HCT116 (cell line): ENCODE data around the gene MYRF. TPM values are rescaled to one million over a fixed set of nuclear protein-coding genes. Genes with fewer than 3 reads are reported as not detected.

Experiments
- ATAC-seq: fragments of 200-7000 bp; cut with Tn5 transposase; 2 replicates; pipeline ENCODE4 v1.9.1; 2020; ENCODE audit warnings: mild to moderate bottlenecking, moderate library complexity
- BruUV-seq: library from RNA; stranded (reverse); fragments of 400-500 nt; replicated peaks from 2 replicates; lab custom pipeline; 2021; lab: Mats Ljungman, UMichigan
- CTCF ChIA-PET: fragments of 300-600 bp; sonication (Branson Sonifier 250); formaldehyde crosslinking; loops from one replicate; lab custom pipeline; 2021; ENCODE audit warnings: antibody characterized with exemption; lab: Charles Lee
- POLR2A ChIA-PET: fragments of 300-600, 350-600 bp; sonication (Branson Sonifier 250); formaldehyde crosslinking; loops from one replicate; lab custom pipeline; 2021; ENCODE audit warnings: antibody characterized with exemption; lab: Charles Lee
- RAD21 ChIA-PET, 2 experiments: fragments of 300-600 bp; sonication (Branson Sonifier 250); formaldehyde crosslinking; loops; one replicate each; lab custom pipeline; 2023; ENCODE audit warnings: low total read pairs in 2 of 2; ENCODE audit not compliant: uncharacterized antibody in 2 of 2, unreplicated experiment in 2 of 2, low non-redundant PET in 1 of 2; lab: Charles Lee
- DNase-seq: peaks from one replicate; pipeline ENCODE4 v3.0.0-alpha.2; 2010; ENCODE audit warnings: low read depth, low spot score
- H2AFZ ChIP-seq: fragments of 200-600 bp; shearing (Covaris generic), sonication (generic); 2 replicates; pipeline ENCODE4 v1.6.1; 2017; ENCODE audit warnings: low read depth, mixed run types, mixed read lengths, antibody characterized with exemption, low read length; ENCODE audit not compliant: poor library complexity, severe bottlenecking
- H3K27ac ChIP-seq: 2 replicates; pipeline ENCODE4 v1.5.1; 2012; ENCODE audit warnings: low read depth, low read length
- H3K27me3 ChIP-seq: fragments of 200-600 bp; sonication (generic); 2 replicates; pipeline ENCODE4 v1.6.1; 2016; ENCODE audit warnings: mixed run types, low read length, mixed read lengths; ENCODE audit not compliant: insufficient read depth
- H3K36me3 ChIP-seq, 2 experiments: fragments of 200-500 bp in 1 of 2; fragments of 200-600 bp in 1 of 2; sonication (Bioruptor generic) in 1 of 2; sonication (generic) in 1 of 2; 2 replicates each; pipeline versions ENCODE4 v1.5.1 to v1.6.1; 2014 to 2016; ENCODE audit warnings: low read length in 2 of 2, inconsistent platforms in 1 of 2, mixed read lengths in 1 of 2, mixed run types in 1 of 2; ENCODE audit not compliant: insufficient read depth in 2 of 2, control insufficient read depth in 1 of 2
- H3K4me1 ChIP-seq, 2 experiments: fragments of 200-600 bp in 1 of 2; sonication (generic) in 1 of 2; 2 replicates each; pipeline versions ENCODE4 v1.5.1 to v1.6.1; 2012 to 2017; ENCODE audit warnings: low read length in 2 of 2, inconsistent platforms in 1 of 2, mild to moderate bottlenecking in 1 of 2, mixed read lengths in 1 of 2, mixed run types in 1 of 2, moderate library complexity in 1 of 2; ENCODE audit not compliant: insufficient read depth in 2 of 2, control insufficient read depth in 1 of 2
- H3K4me2 ChIP-seq: fragments of 200-600 bp; sonication (generic); 2 replicates; pipeline ENCODE4 v1.6.1; 2017; ENCODE audit warnings: mixed run types, low read length, mixed read lengths
- H3K4me3 ChIP-seq, 2 experiments: fragments of 200-600 bp in 1 of 2; sonication (generic) in 1 of 2; replicated peaks in 1 of 2; 2 replicates each; pipeline ENCODE4 v1.5.1; 2011 to 2016; ENCODE audit warnings: low read length in 2 of 2, control low read depth in 1 of 2, low read depth in 1 of 2, mild to moderate bottlenecking in 1 of 2, mixed read lengths in 1 of 2, mixed run types in 1 of 2
- H3K79me2 ChIP-seq: fragments of 200-600 bp; sonication (generic); 2 replicates; pipeline ENCODE4 v1.6.1; 2017; ENCODE audit warnings: mild to moderate bottlenecking, mixed run types, low read length, moderate library complexity, mixed read lengths; ENCODE audit not compliant: insufficient read depth
- H3K9ac ChIP-seq: fragments of 200-600 bp; sonication (generic); 2 replicates; pipeline ENCODE4 v1.6.1; 2016; ENCODE audit warnings: low read length, mixed read lengths
- H3K9me2 ChIP-seq: fragments of 200-600 bp; sonication (generic), shearing (Covaris generic); 2 replicates; pipeline ENCODE4 v1.6.1; 2017; ENCODE audit warnings: mixed run types, mild to moderate bottlenecking, moderate library complexity; ENCODE audit not compliant: insufficient read depth
- H3K9me3 ChIP-seq, 2 experiments: fragments of 200-500 bp in 1 of 2; fragments of 200-600 bp in 1 of 2; sonication (Bioruptor generic) in 1 of 2; sonication (generic) in 1 of 2; 2 replicates each; pipeline ENCODE4 v1.6.1; 2014 to 2017; ENCODE audit warnings: low read length in 2 of 2, mixed read lengths in 2 of 2, inconsistent platforms in 1 of 2, low read depth in 1 of 2, mild to moderate bottlenecking in 1 of 2, mixed run types in 1 of 2, moderate library complexity in 1 of 2; ENCODE audit not compliant: control insufficient read depth in 1 of 2, insufficient read depth in 1 of 2
- H4K20me1 ChIP-seq: fragments of 200-600 bp; sonication (generic), shearing (Covaris generic); 2 replicates; pipeline ENCODE4 v1.6.1; 2017; ENCODE audit warnings: mixed run types, mild to moderate bottlenecking, moderate library complexity; ENCODE audit not compliant: insufficient read depth
- CBX3 ChIP-seq: IDR thresholded peaks from 2 replicates; pipeline ENCODE4 v1.6.1; 2012; ENCODE audit warnings: low read depth
- CEBPB ChIP-seq: IDR thresholded peaks from 2 replicates; pipeline ENCODE4 v1.6.1; 2012; ENCODE audit warnings: low read depth
- EGR1 ChIP-seq: IDR thresholded peaks from 2 replicates; pipeline ENCODE4 v1.6.1; 2012; ENCODE audit warnings: low read depth
- ELF1 ChIP-seq: IDR thresholded peaks from 2 replicates; pipeline ENCODE4 v1.6.1; 2012; ENCODE audit warnings: low read depth, borderline replicate concordance
- FOSL1 ChIP-seq: IDR thresholded peaks from 2 replicates; pipeline ENCODE4 v1.6.1; 2012; ENCODE audit warnings: low read depth
- JUND ChIP-seq: IDR thresholded peaks from 2 replicates; pipeline ENCODE4 v1.6.1; 2012
- POLR2AphosphoS5 ChIP-seq: IDR thresholded peaks from 2 replicates; pipeline ENCODE4 v1.6.1; 2011; ENCODE audit warnings: mild to moderate bottlenecking, low read depth, low read length, moderate library complexity
- RAD21 ChIP-seq: IDR thresholded peaks from 2 replicates; pipeline ENCODE4 v1.6.1; 2012; ENCODE audit warnings: low read depth, mild to moderate bottlenecking
- SIN3A ChIP-seq: IDR thresholded peaks from 2 replicates; pipeline ENCODE4 v1.6.1; 2012; ENCODE audit warnings: low read depth
- SP1 ChIP-seq: IDR thresholded peaks from 2 replicates; pipeline ENCODE4 v1.6.1; 2012; ENCODE audit warnings: low read depth
- SRF ChIP-seq: IDR thresholded peaks from 2 replicates; pipeline ENCODE4 v1.6.1; 2012; ENCODE audit warnings: low read depth
- TCF7L2 ChIP-seq: IDR thresholded peaks from 2 replicates; pipeline ENCODE4 v1.7.0; 2011; ENCODE audit warnings: borderline replicate concordance, inconsistent platforms; ENCODE audit not compliant: insufficient read depth, insufficient read length; ENCODE audit errors: extremely low read depth
- YY1 ChIP-seq: IDR thresholded peaks from 2 replicates; pipeline ENCODE4 v1.6.1; 2011; ENCODE audit warnings: low read length, low read depth, moderate library complexity, mild to moderate bottlenecking; ENCODE audit not compliant: insufficient replicate concordance; ENCODE audit errors: extremely low read depth
- ZFX ChIP-seq: fragments of 450-650 bp; IDR thresholded peaks from 2 replicates; pipeline ENCODE4 v1.6.1; 2017
- intact Hi-C: fragments of 100-400 bp; cut with micrococcal nuclease; formaldehyde crosslinking; loops from 2 replicates; pipeline ENCODE4 v1.10.0; 2022
- total RNA-seq: library from RNA; stranded (reverse); gene quantifications from one replicate; pipeline ENCODE4 v1.2.1, GENCODE V29; 2021; ENCODE audit not compliant: unreplicated experiment
- TF ChIP-seq, protein P1 (sequence below): IDR thresholded peaks from 2 replicates; pipeline ENCODE4 v1.6.1; 2012
- TF ChIP-seq, protein P2 (sequence below), 3 experiments: fragments of 200-600 bp in 1 of 3; sonication (generic) in 1 of 3; IDR thresholded peaks in 2 of 3; conservative IDR thresholded peaks in 1 of 3; 2 replicates each; pipeline ENCODE4 v1.5.1; 2012 to 2017; ENCODE audit warnings: low read depth in 2 of 3, low read length in 2 of 3, antibody characterized with exemption in 1 of 3, borderline replicate concordance in 1 of 3, control low read depth in 1 of 3, mild to moderate bottlenecking in 1 of 3, mixed read lengths in 1 of 3, mixed run types in 1 of 3, moderate library complexity in 1 of 3; ENCODE audit not compliant: insufficient read depth in 1 of 3
- TF ChIP-seq, protein P3 (sequence below): IDR thresholded peaks from 2 replicates; pipeline ENCODE4 v1.6.1; 2011; ENCODE audit warnings: mild to moderate bottlenecking, low read length, moderate library complexity; ENCODE audit not compliant: insufficient replicate concordance; ENCODE audit errors: extremely low read depth
- TF ChIP-seq, protein P4 (sequence below): IDR thresholded peaks from 2 replicates; pipeline ENCODE4 v1.6.1; 2012; ENCODE audit warnings: low read depth

The MYRF gene
- total RNA-seq, 1 experiment from 2014 or later, result 52.3 TPM

DNA sequence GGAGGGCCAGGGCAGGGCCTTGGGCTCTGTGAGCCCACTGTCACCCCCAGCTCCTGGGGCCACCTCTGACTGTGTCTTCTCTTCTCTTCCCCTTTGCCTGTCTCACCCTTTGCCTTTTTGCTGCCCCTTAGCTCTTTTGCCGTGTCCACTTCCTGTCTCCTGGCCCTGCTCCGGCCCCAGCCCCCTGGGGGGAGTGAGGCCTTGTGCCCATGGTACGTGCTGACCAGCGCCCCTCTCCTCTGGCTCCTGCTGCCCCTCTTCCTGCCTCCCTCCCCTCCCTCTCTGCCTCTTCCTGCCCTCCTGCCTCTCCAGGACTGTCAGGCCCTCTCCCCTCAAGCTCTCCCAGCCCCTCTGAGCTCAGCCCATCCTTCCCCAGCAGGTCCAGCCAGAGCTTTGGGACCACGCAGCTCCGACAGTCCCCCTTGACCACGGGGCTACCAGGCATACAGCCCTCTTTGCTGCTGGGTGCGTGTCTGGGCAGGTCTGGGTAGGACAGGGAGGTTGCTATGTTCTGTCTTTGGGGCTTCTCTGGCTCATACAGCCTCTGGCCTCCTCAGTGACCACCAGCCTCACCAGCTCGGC lies 28.2 kb downstream of the MYRF start:
- ATAC-seq (no peak), DNase-seq (no peak)
- no peaks in the 10 kb centered on the region for H3K27me3 ChIP-seq
- CTCF ChIA-PET, result interaction anchor here (0.9 to 1.4 kb wide), 2 partner anchors 11 to 31 kb away, joined by 3 read pairs; no protein-coding TSS in a partner anchor
- intact Hi-C loops, result no loop called here
- no TSS peak for BruUV-seq
- H4K20me1 ChIP-seq, result no peaks in the 10 kb centered on the region
- H3K4me3 ChIP-seq, result no peak overlapping the region
- POLR2A ChIA-PET, result interaction anchor here (2.0 kb wide), 1 partner anchor 12 kb away, joined by 6 read pairs; the partner anchor contains the start of genes FEN1 and TMEM258
- H3K9me3 ChIP-seq, result no peaks in the 10 kb centered on the region
- H3K9me2 ChIP-seq, result no peaks in the 10 kb centered on the region
- H3K27ac ChIP-seq, result no peak overlapping the region
- no peak overlapping the region for H2AFZ ChIP-seq
- no peak overlapping the region for H3K4me2 ChIP-seq
- no peak overlapping the region for H3K9ac ChIP-seq
- TF ChIP-seq, protein P1, sequence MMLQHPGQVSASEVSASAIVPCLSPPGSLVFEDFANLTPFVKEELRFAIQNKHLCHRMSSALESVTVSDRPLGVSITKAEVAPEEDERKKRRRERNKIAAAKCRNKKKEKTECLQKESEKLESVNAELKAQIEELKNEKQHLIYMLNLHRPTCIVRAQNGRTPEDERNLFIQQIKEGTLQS, result no peak
- TF ChIP-seq, protein P2, sequence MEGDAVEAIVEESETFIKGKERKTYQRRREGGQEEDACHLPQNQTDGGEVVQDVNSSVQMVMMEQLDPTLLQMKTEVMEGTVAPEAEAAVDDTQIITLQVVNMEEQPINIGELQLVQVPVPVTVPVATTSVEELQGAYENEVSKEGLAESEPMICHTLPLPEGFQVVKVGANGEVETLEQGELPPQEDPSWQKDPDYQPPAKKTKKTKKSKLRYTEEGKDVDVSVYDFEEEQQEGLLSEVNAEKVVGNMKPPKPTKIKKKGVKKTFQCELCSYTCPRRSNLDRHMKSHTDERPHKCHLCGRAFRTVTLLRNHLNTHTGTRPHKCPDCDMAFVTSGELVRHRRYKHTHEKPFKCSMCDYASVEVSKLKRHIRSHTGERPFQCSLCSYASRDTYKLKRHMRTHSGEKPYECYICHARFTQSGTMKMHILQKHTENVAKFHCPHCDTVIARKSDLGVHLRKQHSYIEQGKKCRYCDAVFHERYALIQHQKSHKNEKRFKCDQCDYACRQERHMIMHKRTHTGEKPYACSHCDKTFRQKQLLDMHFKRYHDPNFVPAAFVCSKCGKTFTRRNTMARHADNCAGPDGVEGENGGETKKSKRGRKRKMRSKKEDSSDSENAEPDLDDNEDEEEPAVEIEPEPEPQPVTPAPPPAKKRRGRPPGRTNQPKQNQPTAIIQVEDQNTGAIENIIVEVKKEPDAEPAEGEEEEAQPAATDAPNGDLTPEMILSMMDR (IDR thresholded peaks at IDR 0.05 in 2 of 3, conservative IDR thresholded peaks at IDR 0.05 in 1 of 3; ENCODE audit: borderline replicate concordance in 1 of 3, insufficient read depth in 1 of 3, low read depth in 2 of 3, low read length in 2 of 3), result no peak
- TF ChIP-seq POLR2AphosphoS5 (no peak), SIN3A (no peak), JUND (no peak), CEBPB (no peak), CBX3 (no peak), SP1 (no peak), TCF7L2 (no peak), ZFX (no peak), ELF1 (no peak), EGR1 (no peak), SRF (no peak), YY1 (no peak), FOSL1 (no peak), RAD21 (no peak)
- TF ChIP-seq, protein P3, sequence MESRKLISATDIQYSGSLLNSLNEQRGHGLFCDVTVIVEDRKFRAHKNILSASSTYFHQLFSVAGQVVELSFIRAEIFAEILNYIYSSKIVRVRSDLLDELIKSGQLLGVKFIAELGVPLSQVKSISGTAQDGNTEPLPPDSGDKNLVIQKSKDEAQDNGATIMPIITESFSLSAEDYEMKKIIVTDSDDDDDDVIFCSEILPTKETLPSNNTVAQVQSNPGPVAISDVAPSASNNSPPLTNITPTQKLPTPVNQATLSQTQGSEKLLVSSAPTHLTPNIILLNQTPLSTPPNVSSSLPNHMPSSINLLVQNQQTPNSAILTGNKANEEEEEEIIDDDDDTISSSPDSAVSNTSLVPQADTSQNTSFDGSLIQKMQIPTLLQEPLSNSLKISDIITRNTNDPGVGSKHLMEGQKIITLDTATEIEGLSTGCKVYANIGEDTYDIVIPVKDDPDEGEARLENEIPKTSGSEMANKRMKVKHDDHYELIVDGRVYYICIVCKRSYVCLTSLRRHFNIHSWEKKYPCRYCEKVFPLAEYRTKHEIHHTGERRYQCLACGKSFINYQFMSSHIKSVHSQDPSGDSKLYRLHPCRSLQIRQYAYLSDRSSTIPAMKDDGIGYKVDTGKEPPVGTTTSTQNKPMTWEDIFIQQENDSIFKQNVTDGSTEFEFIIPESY, result no peak
- TF ChIP-seq, protein P4, sequence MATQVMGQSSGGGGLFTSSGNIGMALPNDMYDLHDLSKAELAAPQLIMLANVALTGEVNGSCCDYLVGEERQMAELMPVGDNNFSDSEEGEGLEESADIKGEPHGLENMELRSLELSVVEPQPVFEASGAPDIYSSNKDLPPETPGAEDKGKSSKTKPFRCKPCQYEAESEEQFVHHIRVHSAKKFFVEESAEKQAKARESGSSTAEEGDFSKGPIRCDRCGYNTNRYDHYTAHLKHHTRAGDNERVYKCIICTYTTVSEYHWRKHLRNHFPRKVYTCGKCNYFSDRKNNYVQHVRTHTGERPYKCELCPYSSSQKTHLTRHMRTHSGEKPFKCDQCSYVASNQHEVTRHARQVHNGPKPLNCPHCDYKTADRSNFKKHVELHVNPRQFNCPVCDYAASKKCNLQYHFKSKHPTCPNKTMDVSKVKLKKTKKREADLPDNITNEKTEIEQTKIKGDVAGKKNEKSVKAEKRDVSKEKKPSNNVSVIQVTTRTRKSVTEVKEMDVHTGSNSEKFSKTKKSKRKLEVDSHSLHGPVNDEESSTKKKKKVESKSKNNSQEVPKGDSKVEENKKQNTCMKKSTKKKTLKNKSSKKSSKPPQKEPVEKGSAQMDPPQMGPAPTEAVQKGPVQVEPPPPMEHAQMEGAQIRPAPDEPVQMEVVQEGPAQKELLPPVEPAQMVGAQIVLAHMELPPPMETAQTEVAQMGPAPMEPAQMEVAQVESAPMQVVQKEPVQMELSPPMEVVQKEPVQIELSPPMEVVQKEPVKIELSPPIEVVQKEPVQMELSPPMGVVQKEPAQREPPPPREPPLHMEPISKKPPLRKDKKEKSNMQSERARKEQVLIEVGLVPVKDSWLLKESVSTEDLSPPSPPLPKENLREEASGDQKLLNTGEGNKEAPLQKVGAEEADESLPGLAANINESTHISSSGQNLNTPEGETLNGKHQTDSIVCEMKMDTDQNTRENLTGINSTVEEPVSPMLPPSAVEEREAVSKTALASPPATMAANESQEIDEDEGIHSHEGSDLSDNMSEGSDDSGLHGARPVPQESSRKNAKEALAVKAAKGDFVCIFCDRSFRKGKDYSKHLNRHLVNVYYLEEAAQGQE, result no peak
- H3K36me3 ChIP-seq, result peaks cover 7 to 25% of the 10 kb centered on the region in 2 experiments; a peak in 3 of 4 replicates
- H3K4me1 ChIP-seq, result no peaks in the 10 kb centered on the region
- RAD21 ChIA-PET, result no interaction called here
- no peaks in the 10 kb centered on the region for H3K79me2 ChIP-seq
